GM18511 (cell line): ENCODE data around the gene HNRNPF.
"Not testable (repeated sequence)": the region's sequence is repeated elsewhere in the genome, so short reads cannot be mapped to it uniquely, and the experiment has no call there.

Source experiments
- ATAC-seq: cut with Tn5 transposase; IDR thresholded peaks from one replicate; pipeline ENCODE4 v1.9.1; 2021; ENCODE audit warnings: mild to moderate bottlenecking, moderate library complexity; ENCODE audit not compliant: unreplicated experiment

The HNRNPF gene

DNA sequence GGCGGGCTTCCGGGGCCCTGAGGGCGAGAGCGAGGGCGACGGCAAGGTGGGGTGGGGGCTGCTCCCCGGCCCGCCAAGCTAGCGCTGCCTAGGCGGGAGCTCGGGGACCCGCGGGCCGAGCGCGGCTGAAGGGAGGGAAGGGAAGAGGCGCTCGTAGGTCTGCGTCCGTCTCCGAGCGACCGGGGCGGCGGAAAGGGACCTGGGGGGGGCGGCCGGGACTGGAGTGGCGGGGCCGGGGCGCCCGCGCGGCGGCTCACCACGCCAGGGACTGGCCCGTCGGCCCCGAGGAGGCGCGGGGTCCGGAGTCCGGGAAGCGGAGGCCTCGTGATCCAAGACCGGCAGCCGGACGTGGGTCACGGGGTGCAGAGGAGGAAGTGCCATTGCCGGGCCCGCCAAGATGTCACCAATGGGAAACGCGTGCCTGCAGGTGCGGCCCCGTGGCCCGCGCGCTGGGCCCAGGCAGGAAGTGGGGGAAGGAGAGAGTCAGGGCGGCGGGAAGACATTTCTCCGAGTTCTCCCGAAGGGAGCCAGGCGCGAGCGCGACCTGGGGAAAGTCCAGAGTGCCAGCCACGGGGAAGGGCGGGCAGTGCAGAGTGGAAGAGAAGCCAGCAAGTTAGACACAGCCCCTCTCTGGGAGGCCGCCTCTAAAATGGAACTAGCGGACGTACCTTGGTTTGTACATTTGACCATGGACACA is 11.9 kb downstream of the HNRNPF start:
- ATAC-seq: peak; percentile 90

DNA sequence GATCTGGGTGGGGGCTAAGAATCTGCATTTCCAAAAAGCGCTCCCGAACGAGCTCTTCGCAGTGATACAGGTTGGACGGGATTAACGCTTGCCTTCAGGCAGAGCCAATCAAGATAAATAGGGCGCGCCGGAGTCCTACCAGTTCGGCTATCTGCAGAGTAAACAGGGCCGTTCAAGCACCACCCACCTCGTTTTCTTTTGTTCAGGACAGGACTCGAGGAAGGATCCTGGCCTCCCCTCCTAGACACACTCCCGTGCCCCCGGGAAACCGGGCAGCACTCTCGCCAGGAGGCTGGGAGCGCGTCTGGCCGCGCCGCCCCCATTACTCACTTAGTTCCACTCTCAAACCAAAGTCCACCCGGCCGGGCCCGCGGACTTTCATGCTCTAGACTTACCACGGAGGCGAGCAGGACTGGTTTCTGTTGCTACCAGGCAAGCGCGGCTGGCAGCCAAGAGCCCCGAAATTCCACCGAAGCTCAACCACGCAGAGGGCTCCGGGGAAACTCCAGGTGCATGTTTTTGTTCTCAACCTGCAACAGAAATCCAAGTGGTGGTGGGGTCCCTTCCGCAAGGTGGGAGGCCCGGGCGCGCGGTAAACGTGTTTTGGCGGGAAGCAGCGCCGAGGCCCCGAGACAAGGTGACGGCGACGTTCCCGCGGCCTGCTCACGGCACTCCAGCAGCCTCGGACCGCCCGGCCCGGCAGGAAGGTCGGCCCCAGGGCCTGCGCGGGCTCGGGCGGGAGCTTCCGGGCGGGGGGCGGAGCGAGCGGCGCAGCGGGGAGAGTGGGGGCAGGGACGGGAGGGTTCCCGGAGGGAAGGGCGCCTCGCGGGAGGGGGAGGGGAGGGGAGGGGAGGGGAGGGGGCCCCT is 12.7 kb downstream of the HNRNPF start:
- peak; percentile 68 for ATAC-seq

DNA sequence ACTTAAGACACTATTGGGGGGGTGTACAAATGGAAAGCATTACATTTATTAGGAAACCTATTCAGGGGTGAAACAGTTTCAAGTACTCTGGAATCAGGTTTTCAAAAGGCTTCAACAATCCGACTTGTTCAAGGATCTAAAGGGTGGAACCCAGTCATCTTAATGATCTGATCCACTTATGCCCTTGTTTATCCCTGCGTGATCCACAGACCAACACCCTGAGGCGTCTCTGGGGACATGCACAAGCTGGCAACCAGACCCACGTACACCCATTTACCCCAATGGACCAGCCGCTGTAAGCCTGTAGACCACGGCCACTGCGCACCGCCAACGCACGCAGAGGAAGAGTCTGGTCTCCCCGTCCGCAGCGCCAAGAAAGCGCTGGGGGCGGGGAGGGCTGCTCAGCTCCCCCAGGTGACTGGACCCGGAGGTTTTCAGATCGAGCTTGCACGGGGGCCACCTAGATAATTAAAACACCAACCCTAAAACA is 13.4 kb downstream of the HNRNPF start:
- no peak for ATAC-seq

DNA sequence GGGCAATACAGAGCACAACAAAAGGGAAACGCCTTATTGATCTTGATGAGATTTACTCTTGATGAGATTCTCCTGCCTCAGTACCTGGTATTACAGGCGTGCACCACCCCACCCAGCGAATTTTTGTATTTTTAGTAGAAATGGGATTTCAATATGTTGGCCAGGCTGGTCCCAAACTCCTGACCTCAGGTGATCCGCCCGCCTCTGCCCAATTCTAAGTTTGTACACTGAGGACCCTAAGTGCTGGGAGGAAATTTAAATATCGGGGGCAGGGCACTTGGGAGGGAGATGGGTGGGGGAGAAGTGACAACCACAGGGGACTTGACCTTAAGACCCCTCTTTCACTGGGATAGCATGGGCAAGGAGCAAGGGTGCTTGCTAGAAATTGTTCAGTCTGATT is 14.1 kb downstream of the HNRNPF start:
- no peak for ATAC-seq

- no peak for ATAC-seq
These were observed 15.2 kb downstream of the HNRNPF start for GRCh38 chr10:43393606-43394360.

DNA sequence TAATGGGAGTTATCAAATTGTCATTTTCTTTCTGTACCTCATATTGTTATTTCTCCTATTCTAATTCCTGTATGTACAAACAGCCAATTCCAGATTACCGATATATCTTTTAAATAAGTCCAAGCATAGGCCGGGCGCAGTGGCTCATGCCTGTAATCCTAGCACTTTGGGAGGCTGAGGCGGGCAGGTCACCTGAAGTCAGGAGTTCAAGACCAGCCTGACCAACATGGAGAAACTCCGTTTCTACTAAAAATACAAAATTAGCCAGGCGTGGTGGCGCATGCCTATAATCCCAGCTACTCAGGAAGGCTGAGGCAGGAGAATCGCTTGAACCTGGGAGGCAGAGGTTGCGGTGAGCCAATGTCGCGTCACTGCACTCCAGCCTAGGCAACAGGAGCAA is 15.8 kb downstream of the HNRNPF start:
- not testable (repeated sequence) for ATAC-seq

DNA sequence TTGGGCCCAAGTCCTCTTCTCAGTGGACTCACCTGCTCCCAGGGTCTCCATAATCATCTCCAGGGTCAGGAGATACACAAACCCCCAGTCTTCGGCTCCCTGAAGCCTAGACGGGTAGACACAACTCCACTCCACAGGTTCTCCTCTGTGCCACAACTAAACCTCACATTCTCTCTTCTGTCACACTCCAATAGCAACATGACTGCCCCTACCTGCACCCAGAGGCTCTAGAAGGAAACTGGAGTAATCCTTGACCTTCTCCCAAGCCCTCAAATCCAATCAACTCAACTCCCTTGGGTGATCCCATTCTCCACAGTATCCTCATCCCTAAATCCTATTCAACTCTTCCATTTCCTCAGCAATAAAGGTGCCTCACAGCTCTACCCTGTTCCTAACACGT is 16.2 kb downstream of the HNRNPF start:
- no peak for ATAC-seq

DNA sequence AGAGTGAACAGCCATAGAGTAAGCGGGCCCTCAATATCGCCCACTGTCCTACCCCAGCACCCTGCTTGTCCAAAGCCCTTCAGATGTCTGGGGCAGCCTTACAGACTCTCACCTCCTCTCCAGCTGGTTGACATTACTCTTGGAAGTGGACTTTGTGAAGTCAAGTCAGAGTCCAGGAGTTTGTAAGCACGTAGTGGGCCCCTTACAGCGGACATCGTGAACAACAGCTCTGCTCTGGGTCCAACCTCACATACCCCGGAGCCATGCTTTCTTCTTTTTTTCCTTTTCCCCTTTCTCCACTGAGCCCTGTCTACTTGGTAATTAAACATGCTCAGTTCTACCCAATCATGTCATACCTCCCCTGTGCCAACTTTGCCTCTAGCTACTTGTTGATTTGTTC is 17.5 kb downstream of the HNRNPF start:
- no peak for ATAC-seq

DNA sequence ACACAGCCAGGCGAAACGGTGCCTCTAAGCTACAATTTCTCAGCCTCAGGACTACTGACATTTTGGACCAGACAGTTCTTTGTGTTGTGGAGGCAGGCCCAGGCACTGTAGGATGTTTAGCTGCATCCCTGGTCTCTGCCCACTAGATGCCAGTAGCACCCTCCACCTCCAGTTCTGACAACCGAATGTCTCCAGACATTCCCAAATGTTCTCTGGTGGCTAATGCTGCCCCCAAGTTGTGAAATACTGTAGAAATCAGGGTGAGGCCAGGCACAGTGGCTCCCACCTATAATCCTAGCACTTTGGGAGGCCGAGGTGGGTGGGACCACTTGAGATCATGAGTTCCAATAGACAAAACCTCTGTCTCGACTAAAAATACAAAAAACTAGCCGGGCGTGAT is 18.2 kb downstream of the HNRNPF start:
- ATAC-seq: no peak

- ATAC-seq: no peak
These were observed 18.7 kb downstream of the HNRNPF start for GRCh38 chr10:43390333-43390732.

DNA sequence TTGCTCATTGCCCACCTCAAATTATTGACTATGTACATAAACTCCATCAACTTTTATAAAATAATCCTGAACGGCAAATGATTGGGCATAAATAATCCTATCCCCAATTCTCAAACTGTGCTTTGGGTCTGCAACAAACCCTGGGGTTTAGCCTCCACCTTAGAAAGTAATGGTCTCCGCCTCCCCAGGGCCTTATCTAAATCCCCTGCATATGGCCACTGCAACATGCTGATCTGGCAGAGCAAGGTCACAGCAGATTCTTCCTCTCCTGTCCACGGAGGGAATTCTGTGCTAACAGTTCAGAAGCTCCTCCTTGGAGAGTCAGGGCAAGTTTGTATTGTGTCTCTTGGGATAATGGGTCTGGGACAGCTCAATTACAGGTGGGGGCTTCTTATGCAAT is 19.1 kb downstream of the HNRNPF start:
- no peak for ATAC-seq

DNA sequence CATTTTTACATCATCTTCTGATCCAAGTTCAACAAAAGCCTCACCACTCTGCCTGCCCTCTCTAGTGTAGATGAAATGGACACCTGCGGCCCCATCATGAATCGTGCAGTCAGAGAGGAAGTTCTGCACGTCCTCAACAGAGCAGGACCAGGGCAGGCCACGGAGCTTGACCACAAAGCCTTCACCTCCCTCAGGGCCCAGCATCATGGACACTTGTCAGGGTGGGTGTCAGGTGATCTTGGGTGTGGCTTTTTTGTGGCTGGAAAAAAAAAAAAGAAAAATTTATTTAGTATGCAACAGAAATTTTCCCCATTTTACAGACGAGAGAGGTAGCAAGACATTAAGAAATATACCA is 21.3 kb downstream of the HNRNPF start:
- ATAC-seq: no peak

DNA sequence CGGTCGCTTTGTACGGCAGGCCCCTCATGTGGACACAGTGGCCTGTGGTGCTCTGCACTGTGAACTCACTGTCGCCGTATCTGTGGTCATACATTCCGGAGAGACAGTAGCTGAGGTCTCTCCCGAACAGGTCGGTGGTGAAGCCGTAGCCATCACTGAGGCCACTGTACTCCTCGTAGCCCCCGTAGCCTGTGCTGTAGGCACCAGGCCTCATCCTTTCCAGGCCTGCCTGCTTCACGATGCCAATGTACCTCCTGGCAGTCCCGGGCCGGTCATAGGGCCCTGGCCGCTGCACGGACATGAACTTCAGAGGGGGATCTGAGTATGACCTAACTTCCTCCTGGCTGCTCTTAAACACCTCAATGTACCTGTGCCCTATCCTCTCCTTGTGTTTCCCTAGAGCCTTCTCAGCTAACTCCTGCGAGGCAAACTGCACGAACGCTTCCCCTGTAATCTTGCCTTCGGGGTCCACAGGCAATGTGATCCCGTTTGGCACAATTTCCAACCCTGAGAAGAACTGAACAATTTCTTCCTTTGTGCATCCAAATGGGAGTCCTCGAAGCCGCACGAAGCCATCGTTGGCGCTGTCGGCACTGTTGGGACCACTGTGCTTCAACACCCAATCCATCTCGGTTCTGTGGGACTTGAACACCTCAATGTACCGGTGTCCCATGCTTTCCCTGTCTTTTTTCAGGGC is 21.9 kb downstream of the HNRNPF start:
- no peak for ATAC-seq

- ATAC-seq: no peak
These were observed 22.4 kb downstream of the HNRNPF start for GRCh38 chr10:43386549-43386948.

DNA sequence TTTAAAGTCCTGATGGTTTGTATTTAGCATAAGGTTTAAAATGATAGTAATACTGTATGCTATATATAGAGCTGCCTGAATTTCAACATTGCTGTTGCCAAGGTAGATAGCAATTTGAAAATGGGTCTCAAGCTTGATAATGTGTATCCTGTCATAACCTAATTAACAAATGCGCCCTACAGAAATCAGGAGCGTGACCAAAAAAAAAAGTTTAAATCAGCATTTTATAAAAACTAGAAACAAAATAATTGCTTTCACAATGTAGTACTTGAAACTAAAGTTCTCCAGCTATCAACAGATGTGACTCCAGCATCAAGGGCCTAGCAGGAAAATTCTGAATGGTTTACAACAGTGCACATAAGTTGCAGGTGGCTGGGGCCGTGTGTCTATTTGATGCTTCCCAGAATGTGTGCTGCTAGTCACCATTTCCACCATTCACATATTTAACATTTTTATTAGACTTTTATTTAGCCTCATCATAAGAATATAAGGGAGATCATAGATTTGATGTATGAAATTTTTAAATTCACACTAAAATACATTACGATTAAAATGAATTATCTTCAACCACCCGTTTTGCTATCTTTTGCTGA is 23.5 kb downstream of the HNRNPF start:
- no peak for ATAC-seq

GRCh38 chr10:43384252-43385221 is 24.4 kb downstream of the HNRNPF start:
- ATAC-seq: no peak

DNA sequence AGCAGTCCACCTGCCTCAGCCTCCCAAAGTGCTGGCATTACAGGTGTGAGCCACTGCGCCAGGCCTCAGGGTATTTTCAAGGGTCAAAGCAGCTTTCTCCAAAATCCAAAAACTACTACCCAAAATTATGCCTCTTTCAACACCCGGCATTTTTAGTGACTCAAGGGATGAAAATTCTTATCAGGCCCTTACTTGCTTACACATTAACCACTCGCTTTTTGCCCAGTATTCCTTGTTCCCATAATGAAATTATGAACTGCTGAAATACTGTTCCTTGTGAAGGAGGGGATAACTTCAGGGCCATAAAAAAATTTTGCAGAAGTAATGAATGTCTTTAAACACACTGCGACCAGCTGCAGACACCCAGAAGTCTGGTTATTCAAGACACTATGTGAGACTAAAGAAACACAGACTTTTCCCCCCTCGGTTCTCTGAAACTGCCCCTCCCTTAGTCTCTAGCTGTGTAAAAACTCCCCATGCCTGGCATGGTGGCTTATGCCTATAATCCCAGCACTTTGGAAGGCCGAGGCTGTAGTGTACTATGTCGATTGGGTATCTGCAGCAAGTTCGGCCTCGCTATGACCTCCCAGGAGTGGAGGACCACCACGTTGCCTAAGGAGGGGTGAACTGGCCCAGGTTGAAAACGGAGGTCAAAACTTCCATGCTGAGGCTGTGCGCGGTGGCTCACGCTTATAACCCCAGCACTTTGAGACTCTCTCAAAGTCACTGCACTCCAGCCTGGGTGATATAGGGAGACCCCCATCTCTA is 25.6 kb downstream of the HNRNPF start:
- ATAC-seq: no peak

GRCh38 chr10:43380610-43381222 is 28.3 kb downstream of the HNRNPF start:
- ATAC-seq: no peak
